HG02571 (cell line): ENCODE measurements around the gene PCSK5.

Experiments used
- ATAC-seq: cut with Tn5 transposase; IDR thresholded peaks from one replicate; pipeline ENCODE4 v1.9.1; 2021; ENCODE audit warnings: mild to moderate bottlenecking, moderate library complexity; ENCODE audit not compliant: unreplicated experiment

The PCSK5 gene

DNA sequence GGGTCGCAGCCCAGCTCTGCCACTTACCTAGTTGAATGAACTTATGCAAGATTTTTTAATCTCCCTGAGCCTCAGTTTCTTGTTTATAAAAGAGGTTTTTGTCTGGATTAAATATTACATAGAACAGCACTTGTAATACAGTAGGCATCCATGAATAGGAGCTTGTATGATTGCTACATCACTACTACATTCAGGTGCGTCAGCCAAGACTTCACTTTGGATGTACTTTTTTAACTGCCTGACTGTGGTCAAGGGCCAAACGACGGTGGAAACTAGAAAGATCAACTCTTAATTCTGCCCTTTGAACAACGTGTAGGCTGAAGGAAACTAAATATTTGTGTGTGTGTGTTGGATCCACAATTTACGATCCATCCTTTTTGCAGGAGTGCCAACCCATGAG lies 330.9 kb downstream of the PCSK5 start:
- ATAC-seq: no peak

DNA sequence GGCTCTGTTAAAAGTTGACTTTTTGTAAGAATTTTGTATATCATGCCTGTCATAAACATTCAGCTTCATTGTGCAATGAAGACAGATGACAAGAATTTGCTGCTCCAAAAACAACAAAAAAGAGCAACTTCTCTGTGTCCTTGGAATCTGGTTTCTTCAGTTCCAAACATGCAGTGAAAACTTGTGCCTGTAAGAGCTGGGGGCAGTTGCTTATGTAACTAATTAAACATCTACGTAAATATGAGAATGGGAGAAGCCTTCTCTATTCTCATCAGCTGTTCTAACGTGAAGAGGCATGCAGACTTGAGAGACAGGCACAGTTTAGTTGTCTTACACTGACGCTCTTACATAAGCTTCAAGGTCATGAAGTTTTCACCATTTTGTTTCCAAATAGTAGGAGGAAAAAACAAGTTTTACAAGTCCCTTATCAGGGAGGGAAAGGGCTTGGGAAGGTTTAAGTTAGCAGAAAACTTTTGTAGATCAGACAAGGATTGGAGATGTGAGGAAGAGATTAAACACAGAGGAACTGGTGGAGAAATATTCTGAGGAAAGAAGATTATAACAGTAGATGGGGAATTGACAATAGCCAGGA lies 333.4 kb downstream of the PCSK5 start:
- ATAC-seq: no peak

DNA sequence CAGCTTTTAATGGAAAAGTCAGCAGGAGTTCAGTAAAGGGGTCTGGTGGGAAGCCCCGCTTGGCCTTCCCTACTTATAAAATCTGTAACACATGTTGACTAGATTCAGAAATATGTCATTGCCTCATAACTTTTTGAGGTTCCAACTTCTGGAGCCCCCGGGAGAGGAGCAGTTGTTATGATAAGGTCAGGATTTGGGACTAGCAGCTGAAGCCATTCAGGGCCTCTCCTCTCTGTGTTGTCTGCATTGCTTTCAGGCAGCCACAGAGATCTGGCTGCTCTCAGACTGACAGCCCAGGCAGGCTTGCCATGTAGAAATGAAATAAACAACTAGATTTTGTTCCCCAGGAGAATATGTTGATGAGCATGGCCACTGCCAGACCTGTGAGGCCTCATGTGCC lies 336.7 kb downstream of the PCSK5 start:
- no peak for ATAC-seq

DNA sequence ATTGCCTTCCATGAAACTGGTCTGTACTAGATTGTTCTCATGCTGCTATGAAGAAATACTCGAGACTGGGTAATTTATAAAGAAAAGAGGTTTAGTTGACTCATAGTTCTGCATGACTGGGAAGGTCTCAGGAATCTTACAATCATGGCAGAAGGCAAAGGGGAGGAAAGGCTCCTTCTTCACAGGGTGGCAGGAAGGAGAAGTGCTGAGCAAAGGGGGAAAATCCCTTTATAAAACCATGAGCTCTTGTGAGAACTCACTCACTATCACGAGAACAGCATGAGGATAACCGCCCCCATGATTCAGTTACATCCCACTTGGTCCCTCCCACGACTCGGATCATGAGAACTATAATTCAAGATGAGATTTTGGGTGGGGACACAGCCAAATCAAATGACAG lies 340.5 kb downstream of the PCSK5 start:
- ATAC-seq: no peak

DNA sequence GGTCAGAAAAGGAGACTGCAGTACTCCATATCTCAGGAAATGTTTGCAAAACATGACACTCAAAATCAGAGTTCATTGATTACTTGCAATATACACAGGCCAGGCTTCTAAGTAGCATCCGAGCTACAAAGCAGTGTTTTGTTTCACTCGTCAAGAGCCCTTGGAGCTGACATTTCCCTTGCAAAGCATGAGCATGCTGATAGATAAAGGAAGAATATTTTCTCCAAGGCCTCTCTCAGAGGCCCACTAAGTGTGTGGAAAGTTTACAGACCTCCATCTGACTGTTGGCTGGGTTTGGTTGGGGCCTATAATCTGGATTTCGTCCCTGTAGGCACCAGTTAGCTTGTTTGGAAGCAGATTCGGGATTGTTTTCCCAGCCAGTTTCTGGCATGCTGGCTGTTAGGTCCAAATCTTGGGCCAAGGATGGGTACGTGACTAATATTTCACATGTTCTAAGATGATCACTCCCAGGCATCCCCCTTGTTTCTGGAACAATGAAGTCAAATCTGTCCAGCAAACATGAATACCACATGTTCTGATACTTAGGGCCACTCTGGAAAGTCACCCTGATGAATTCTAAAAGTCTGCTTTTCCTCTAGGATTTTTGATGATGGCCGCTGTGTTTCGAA lies 342.5 kb downstream of the PCSK5 start:
- no peak for ATAC-seq

DNA sequence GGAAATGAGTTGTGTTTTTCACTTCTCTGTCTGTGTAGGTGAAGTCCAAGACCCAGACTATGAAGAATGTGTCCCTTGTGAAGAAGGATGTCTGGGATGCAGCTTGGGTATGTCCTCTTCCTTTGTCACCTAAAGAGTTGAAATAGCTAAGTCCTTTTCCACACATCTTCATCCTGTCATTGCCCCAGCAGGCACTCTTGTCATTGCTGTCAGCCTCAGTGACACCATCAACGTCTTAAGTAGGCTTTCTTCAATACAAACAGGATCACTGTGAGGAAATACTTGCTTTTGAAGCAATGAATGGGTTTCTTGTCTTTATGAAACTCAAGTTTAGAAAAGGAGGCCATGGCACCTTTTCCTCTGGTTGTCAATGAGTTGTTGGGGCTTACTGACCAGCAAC lies 350.1 kb downstream of the PCSK5 start:
- ATAC-seq: no peak

DNA sequence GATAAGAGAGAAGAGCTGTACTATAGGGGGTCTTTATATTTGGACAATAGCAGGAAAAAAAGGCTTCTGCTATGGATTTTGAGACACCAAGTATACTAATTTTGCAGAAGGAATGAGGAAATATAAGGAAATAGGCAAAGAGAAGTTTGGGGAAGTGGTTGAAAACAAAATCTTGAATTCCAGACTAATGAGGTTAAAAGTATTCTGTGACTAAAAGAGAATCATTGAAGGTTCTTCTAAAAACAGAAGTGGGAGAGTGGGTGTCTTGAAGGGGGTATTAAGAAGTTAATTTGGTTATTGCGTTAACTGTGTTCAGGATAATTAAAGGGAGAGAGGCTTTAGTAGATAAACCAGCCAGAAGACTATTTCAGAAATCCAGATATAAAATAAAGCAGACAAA lies 355.0 kb downstream of the PCSK5 start:
- no peak for ATAC-seq

DNA sequence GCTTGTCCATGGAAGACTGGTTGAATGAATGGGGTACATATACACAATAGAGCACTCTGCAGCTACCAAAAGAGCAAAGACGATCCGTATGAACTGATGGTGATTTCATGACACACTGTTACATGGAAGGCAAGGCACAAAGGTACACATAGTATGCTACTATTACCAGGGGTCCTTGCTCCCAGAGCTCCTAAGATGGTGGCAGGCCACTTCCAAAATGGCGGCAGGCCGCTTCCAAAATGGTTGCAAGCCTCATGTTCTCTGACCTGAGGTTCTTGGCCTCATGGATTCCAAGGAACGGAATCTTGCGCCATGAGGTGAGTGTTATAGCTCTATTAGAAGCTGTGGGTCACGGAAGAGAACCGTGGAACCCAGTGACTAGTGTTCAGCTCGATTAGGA lies 356.2 kb downstream of the PCSK5 start:
- ATAC-seq: no peak

DNA sequence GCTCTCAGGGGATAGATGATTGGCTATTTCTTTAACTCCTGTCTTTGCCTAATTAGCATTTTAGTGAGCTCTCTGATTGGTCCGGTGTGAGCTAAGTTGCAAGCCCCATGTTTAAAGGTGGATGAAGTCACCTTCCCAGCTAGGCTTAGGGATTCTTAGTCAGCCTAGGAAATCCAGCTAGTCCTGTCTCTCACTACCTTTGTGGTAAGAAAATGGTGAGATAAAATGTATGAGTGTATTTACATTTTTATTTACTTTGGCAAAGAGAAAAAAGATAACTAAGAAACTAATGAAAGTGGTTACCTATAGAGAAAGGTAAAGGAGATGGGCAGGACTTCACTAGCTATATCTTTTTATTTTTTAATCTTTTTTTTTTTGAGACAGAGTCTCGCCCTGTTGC lies 357.0 kb downstream of the PCSK5 start:
- no peak for ATAC-seq

DNA sequence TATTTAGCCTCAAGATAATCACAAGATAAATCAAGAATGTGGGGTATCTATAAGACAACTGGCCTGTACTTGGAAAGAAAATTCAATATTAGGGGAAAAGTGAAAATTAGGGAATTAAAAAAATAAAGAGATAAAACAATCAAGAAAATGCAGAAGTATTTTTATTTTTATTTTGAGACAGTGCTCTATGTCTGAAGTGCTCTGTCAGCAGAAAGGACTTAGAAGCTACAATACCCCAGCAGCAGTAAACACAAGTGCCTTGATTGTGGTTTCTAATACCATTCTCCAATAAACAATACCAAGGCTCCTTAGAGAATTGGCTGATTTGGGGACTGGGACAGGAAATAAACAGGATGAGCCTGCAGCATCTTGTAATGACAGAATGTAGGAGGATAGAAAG lies 358.8 kb downstream of the PCSK5 start:
- no peak for ATAC-seq

DNA sequence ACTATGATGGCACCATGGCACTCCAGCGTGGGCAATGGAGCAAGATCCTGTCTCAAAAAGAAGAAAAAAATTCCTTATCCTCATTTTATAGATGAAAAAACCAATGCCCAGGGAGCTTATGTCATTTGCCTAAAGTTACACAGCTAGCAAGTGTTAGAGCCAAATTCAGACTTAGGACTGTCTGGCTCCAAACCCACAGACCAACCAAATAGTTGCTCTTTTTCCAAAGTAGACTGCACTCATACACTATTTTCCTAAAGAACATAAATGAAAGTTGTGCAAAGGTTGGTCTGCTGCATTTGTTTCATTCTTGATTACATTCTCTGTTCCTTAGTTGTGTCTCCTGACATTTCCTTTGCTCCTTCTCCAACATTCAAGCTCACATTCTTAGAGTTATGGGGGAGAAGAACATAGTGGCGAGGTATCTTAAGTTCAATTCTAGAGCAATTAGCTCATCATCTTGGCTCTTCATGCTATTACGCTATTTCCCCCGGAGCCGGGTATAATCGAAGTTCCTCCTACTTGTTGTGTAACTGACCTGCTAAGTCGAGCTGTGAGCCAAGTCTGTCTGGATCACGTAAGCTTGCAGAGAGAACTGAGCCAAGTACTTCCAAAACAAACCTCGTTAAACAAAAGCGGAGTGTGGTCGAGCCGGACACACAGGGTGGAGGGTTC lies 365.4 kb downstream of the PCSK5 start:
- no peak for ATAC-seq

DNA sequence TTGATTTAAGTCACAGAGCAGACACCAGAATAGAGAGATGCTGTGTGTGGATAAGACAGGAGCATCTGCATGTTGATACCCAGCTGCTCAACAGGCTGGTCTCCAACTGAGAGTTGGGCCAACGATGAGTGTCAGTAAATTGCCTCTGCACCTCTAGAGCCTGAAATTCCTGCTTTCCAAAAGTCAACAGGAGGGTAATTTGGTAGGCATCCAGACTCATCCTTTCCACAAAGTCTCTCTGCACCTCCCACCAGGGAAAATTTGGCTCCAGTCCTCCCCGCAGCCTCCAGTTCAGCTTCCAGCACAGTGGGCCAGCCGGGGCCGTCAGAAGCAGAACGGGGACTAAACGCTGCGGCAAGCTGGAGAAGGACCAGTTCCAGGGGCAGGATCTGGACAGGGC lies 366.8 kb downstream of the PCSK5 start:
- ATAC-seq: no peak

DNA sequence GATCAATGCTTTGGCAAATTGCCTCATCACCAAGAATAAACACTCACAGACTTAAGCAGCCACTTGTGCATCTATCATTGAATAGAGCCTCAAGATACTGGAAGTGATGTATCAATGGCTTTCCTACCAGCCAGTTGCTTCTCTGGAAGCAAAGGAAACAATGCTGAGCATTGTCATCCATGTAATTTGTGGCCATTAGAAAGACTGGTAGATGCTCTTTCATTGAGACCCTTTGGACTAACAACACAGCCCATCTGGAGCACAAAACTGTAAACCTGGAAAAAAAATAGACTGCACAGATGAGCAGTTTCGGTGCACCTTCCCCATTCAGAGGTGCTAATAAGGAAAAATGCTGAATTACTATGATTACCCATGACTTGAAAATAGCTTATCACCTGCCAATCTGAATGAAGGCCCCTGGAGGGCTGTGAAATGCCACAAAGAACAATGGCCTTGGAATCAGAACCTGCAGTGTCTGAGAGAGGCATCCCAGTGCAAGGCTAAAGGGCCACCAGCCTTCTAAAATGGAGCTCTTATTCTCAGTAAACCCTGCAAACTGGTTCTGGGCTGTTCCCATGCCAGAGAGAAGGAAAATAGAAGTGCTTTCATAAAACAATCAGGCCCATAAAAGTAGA lies 376.3 kb downstream of the PCSK5 start:
- ATAC-seq: no peak

DNA sequence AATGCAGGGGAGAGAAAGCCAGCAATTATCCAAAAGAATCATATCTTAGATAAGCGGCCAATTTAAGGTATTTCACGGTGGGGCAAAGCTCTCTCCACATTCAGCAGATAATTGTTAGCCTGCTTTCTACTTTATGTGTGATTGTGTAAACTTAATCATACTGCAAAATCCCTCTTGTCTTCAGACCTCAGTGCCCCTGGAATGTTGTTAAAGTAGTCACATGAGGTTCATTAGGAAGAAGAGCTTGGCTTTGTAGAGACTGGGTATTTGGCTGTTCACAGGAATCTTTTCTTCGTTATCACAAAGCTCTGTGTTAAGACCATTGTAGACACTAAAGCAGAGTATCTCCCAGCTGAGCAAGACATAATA lies 376.8 kb downstream of the PCSK5 start:
- no peak for ATAC-seq

DNA sequence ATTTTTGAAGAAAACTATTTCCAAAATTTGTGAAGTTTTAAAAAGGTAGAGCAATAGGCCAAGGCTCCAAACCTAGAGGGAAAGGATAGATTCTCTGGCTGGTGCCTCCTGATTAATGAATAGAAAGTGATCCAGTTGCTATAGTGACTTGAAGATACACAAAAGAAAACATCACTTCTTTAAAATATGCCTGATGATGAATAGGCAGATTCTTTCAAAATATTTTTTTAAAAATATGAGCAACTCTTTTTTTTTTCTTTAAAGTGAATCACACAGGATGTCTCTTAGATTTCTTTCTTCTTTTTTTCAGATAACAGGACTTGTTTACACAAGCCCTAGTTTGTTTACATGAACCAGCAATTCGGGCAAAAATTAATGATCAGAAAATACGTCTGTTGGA lies 379.3 kb downstream of the PCSK5 start:
- ATAC-seq: no peak

DNA sequence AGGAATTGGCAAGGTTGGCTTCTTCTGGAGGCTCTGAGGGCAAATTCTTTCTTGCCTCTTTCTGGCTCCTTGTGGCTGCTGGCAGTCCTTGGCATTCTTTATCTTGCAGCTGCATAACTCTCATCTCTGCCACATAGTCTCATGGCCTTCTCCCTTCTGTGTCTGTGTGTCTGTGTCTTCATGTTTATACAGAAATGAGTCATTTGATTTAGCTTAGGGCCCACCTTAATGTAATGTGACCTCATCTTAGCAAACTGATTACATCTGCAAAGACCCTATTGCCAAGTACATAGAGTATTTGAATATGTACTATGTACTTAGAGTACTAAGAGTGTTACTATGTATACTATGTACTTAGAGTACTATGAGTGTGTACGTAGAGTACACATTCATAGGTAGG lies 381.3 kb downstream of the PCSK5 start:
- no peak for ATAC-seq

DNA sequence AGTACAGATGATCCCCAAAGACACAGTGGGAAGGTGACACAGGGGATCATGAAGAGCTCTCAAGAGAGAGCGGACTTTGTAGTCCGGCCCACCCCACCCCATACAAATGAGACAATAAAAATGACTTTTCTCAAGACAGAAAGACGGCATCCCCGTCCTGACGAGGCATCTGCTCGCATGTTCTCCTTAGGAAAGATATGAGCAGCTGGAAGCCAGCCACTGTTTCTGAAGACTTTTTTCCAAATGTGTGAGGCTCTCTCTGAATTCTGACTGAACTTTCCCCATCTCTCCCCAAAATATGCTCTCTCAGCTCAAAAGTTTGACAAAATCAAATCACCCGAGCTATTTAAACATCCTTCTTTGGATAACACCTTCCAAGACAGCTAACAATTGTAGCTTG lies 398.6 kb downstream of the PCSK5 start:
- ATAC-seq: no peak

DNA sequence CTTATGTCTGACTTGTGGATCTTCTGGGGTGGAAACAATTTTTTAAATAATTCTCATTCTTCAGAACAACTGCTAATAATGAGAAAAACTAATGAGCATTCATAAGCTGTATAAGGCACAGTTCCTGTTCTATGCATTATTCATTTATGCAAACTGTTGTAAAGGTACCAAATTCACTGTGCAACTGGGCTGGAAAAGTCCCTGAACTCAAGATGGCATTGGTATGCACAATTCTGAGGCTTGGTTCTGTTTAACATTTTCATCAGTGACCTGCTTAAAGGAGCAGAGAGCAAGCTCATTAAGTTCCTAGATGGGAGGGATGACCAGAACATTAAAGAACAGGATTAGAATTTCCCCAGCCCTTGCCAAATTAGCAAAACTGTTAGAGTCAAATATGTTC lies 399.2 kb downstream of the PCSK5 start:
- no peak for ATAC-seq

DNA sequence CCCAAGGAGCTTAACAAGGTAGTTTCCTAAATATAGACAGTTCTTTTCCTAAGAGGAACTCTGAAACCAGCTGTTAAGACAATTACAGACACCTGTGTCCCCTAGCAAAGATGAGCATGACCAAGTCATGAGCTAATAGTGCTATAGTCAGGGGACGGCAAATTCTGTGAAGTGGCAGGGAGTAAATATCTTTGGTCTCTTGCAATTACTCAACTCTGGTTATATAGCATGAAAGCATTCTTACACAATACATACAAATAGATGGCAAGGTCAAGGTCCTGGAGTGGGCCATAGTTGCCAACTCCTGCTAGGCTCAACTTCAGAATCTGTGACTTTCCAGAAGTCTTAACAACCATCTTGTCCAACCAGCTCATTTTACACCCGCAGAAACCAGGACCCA lies 400.1 kb downstream of the PCSK5 start:
- ATAC-seq: no peak

DNA sequence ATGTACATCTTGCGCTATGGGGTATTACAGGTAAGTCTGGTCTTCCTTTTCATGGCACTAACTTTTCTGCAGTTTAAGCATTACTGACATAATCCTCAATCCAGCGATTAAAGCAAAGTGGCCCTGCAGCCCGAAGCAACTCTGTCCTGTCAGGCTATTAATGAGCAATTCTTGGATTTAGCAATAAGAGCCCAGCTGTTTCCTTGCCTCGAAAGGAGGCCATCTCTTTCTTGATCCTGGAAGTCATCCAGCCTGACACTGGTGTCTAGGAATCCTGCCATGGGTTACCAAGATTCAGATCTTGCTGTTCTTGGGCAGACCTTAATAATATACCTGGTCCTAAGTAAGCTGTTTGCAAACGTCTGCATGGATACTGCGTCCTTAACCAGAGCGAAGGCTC lies 401.8 kb downstream of the PCSK5 start:
- ATAC-seq: no peak

DNA sequence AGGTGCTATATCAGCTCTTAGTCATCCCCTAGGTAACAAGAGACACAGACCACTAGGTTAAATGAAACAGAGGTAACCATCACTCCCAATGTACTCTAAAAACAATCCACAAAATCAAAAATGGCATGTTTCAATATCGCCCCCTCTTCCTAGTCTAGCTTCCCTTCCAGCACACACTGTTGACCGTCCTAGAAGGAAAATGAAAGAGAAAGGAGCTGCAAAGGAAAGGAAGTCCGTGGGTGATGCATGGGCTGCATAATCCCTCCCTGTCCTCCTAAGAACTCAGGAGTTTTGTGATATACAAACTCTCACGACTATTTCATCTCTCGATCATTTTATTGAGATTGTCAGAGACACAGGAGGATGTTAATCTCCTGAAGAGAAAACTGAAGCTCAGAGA lies 402.2 kb downstream of the PCSK5 start:
- no peak for ATAC-seq

DNA sequence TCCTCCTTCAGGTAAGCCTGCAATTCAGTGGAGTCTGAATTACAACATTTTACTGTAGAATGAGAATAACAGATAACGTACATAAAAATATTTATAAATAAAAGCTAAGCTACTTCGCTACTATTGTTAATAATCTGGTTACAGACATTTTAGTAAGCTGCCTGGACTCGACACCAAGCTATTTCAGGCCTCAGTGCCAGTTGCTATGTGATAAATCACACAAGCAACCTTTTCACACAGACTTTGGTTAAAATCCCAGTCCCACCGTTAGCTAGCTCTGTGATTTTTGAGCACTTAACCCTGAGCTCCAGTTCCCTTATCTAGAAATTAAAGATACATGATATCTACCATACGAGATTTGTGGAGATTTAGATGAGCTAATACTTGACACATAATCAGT lies 403.8 kb downstream of the PCSK5 start:
- no peak for ATAC-seq
